Stimulated activated CD8-positive, alpha-beta memory T cell treated with anti-CD3 and anti-CD28 coated beads, Interleukin-12 subunit alpha, Interleukin-12 subunit beta, amount 100 ng/mL, for 24 hours (primary cell): ENCODE results near the gene HOTAIR.

Experiments
- DNase-seq: peaks from one replicate; pipeline ENCODE4 v3.0.0-alpha.2; 2020; ENCODE audit errors: extremely low read depth

The HOTAIR gene

DNA sequence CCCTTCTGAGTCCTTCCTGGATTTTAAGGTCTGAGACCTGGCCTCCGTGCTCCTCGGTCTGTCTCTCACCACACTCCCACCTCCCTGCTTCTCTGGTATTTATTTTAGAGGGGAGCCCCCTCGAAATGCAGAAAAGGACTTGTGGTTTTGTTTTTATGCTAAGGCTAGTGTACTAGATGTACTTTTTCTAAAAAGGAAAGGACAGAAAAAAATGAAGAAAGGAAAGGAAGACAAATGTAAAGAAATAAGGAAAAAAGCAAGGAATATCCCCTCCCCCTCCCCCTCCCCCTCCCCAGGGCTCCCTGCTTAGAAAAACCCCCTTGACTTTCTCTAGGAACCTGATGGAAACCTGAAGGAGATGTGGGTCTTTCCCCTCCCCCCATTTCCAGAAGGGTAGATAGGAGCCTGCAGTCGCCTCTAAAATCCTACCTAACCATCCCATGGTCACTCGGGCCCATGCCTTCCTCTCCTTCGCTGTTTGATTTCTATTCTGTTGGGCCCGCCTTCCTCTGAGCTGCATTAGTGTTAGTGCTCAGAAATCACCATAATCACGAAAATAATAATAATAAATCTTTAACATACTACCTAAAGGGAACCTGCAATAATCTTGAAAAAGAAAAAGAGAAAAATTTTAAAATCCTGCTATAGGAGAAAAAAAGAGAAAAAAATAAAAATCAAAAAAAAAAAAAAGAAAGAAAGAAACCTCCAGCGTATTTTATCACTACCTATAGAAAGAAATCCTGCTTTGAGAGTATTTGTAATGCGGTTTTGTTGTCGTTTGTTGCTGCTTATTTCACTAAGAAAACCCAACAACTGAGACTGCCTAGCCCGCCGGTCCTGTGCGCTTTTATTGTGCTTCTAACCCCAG lies 37.1 kb upstream of the HOTAIR start:
- DNase-seq = no peak

GRCh38 chr12:54010972-54011664 lies 36.4 kb upstream of the HOTAIR start:
- no peak for DNase-seq

- DNase-seq = no peak
These were observed 35.6 kb upstream of the HOTAIR start for GRCh38 chr12:54010053-54010971.

DNA sequence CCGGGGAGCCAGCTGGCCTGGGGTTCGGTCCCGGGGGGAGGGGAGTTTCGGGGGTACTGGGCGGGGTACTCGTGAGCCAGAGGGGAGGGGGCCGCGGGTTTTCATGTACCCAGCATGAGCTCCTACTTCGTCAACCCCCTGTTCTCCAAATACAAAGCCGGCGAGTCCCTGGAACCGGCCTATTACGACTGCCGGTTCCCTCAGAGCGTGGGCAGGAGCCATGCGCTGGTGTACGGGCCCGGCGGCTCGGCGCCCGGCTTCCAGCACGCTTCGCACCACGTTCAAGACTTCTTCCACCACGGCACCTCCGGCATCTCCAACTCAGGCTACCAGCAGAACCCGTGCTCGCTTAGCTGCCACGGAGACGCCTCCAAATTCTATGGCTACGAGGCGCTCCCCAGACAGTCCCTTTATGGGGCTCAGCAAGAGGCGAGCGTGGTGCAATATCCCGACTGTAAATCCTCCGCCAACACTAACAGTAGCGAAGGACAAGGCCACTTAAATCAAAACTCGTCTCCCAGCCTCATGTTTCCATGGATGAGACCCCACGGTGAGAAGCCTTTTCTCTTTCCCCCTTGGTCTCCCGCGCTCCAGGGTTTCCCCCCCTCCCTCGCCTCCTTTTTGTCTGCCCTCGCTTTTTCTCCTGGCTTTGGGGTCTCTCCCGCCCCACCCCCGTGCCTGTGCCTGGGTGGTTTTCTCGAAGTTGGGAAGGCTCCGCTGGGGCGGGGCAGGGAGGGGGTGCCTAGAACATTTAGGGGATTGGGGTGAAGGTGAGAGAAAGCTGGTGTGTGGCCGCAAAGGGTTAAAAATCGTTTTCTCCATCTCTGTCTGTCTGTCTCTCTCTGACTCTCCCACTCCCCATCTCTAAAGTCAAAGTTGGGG lies 34.7 kb upstream of the HOTAIR start:
- DNase-seq = no peak

GRCh38 chr12:54008260-54008552 lies 33.5 kb upstream of the HOTAIR start:
- no peak for DNase-seq

DNA sequence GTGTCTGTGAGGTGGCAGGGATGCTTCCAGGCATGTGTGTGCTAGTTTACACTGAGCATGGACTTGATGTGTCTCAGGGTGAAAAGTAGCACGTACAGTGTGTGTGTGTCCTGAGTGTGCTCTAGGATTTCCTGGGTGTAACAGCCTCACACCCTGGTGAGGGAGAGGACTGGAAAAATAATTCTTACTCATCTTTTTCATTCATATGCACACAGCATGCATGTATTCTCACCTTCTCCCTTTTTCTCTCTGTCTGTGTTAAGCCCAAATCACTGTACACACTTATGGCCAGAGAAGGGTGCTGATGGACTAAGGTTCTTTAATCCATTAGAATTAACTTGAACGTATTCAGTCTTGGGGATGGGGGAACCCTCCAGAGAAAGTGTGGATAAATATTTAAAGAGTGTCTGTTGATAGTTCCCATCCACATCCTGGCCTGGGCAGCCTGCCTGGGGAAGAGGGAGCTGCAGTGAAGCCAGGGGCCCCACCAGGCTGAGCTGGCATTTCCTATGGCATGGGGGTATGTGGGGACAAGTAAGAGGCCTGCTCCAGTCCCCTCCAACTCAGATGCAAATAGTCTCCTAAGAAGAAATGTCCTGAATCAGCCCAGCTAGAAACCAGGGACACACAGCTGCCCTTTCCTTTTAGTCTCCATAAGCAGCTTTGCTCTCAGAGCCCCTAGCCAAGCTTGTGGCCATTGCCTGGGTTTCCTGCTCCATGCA lies 32.9 kb upstream of the HOTAIR start:
- DNase-seq = no peak

- no peak for DNase-seq
These were observed 31.9 kb upstream of the HOTAIR start for GRCh38 chr12:54006559-54007220.

DNA sequence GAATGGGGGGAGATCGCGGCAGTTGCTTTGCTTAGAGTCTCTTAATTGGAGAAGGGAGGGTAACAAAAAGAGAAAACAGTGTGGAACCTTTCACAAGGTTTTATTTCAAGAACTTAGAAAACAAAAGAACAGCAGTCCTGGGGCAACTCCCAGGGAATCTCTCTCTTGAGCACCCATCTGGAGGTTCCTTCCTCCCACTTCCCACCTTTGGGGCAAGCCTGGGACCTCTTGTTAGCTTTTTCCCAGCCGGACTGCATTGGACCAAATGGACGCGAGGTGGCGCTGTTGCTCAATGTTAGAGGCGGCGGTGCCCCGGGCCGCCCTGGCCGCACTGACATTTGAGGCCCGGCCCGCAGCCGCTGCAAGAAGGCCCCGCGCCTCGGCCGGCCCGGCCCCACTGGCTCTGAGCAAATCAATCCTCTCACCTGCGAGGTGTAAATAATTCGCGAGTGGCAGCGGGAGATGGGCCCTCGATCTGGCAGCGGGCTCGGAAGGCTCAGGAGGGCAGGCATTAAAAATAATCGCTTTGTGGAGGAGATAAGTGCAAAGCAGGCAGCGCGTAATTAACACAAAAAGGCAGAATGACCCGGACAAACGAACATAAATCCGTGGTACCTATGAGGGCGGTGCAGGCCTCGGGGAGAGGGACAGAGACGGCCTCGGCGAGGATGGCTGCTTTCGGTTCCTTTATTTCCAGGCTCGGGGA lies 31.3 kb upstream of the HOTAIR start:
- peak; percentile 62 for DNase-seq

- DNase-seq = no peak
These were observed 30.7 kb upstream of the HOTAIR start for GRCh38 chr12:54005531-54005852.

DNA sequence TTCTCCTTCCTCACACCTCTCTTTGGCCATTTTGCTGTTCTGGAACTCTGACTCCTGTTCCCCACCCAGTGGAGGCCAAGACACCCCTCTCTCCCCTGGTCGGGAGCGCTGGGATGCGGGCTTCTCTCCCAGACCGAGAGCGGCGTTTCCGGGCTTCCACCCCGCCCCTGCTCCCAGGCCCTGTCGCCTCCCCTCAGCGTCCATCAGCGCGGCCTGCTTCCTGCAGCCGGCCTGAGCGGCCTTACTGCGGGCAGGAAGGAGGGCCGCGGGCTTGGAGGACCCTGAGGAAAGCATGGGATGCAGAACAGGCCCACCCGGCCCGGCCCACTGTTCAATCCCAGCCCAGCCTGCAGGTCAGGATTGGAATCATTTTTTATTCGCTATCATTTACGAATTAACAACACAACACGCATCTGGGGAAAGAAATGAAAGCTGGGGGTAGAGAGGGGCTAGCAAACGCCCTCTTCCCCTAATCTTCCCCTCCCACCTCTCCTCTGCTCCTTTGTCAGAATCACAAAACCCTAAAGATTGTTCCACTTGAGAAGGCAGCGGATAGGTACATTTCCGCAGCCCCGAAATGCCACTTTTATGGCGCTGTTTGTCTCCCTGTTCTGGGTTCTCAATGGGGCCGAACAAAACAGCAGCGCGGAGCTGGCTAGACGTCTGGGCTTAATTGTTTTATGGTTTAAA lies 30.2 kb upstream of the HOTAIR start:
- DNase-seq = no peak

DNA sequence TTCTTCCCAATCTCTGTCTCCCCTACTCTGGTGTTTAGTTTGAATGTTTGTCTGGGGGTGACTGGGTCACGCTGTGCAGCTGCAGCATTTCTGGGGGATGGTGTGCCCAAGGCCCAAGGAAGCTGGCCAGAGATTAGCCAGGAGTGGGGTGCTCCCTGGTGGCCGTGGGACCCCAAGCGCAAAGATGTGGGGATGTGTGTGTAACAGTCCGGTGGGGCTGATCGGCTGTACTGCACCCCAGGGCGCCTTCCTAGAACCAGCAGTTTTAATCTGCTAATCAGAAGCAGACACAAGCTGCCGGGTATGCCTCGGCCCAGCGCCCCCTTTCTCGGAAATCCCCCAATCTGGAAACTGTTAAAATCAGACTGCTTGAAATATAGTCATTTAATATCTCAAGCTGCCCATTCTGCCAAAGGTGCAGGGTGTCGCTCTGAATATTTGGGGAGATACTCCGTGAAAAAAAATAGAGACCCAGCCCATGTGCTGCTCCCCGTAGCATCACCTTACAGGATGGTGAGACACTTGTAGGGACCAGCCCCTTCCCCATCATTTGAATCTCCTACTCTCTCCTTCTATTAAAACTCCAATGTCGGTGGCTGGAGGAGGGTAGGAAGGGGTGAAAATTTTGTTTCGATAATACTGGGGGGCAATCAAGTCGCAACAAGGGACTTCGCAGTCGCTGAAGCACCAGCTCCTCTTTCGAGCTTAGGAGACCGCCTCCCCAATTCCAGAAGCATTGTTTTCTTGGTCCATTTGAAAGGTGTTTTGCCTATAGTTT lies 29.5 kb upstream of the HOTAIR start:
- no peak for DNase-seq

DNA sequence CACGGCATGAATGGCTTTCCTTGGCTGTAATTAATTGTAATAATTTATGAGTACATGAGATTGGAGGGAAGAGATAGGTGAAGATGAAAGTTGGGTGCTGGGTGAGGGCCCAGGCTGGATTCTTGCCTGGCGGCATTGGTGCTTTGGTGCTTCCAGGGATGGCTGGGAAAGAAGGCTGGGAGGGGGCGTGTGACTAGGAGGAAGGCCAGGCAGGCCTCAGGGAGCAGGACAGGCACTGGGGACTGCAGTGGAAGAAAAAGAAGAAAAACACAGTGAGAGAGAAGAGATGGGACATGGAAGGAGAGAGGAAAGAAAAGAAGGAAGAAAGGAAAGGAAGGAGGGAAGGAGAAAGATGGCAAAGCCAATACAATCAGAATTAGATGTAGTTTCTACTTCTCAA lies 28.9 kb upstream of the HOTAIR start:
- DNase-seq = no peak

DNA sequence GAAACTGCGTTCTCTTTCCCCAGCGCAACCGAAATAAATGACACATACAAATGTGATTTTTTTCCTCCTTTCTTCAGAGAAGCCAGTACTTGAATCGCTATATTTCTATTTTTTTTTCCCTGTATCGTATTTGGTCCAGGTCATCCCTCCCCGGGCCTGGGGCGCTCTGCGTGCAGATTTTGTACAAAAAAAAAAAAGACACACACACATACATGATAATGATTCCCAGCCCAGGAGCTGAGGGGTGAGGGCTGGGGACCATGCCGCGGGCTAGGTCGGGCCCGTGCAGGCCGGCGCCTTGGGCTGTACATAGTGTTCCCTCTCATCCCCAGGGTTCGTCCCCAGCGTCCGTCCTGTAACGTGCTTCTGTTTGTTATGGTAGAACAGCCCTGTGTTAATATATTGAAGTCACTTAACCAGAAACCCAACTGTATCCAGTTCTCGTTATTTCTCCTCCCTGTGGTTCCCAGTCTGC lies 28.2 kb upstream of the HOTAIR start:
- no peak for DNase-seq

DNA sequence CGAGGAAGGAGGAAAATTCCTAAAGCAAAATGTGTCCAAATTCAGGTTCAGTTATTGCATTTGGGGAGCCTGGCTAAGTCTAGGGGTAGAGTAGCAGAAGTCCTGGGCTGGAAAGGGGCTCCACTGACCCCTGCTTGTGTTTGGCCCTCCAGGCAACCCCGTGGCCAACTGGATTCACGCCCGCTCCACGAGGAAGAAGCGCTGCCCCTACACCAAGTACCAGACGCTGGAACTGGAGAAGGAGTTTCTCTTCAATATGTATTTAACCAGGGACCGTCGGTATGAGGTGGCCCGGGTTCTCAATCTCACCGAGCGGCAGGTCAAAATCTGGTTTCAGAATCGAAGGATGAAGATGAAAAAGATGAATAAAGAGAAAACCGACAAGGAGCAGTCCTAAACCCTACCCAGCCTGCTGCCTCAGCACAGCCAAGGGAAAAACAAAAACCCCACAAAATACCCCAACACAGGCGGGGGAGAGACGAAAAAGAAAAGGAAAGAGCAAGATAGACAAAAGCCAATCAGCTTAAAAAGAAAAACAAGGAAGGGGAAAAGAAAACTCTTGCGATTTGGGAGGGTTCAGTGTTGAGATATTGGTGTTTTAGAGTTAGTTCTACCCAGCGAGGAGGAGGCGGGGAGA lies 27.6 kb upstream of the HOTAIR start:
- DNase-seq = no peak

DNA sequence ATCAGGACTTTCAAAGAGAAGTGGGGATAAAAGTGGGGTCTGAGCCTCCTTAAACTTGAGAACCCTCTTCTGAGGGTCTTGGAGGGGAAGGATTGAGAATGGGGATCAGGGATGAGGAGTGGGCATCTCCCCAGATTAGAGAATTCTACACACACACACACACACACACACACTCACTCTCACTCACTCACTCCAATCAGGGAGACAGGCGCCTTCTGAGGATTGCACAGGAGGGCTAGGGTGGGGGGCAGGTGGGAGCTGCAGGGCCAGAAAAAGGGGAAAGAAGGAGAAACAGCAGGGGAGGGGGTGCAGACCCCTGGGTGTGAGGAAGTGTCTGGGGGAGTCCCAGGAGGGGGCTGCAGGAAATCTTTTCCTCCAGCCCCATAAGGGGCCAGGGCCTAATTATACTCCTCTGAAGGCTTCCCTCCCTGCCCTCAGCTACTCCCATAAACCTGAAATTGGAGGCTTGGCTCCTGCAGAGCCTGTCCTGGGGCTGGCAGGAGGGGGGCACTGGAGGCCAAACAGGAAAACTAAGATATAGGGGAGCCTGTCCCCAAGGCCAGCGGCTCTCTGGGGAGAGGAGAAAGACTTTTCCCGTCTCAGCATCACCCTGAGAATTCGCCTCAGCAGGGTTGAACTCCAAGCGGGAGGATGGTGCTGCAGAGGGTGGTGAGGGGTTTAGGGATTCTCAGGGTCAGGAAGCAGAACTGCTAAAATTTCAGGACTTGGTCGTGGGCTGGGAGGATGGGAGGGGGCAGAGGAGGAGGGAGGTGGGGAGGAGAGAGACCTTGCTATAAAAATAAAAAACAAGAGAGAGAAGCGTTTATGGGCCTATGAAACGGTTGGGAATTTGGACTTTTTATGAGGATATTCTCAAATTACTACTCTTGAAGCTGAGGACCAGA lies 26.8 kb upstream of the HOTAIR start:
- no peak for DNase-seq
